ENCODE results near the gene PIK3R1. TPM values are rescaled to one million over a fixed set of nuclear protein-coding genes. Genes with fewer than 3 reads are reported as not detected.

Gene PIK3R1
- total RNA-seq (2012; rRNA removed) (9.3 and 13.6 TPM in 2 replicates), polyA plus RNA-seq (2012; rRNA removed) (2.4 and 2.6 TPM in 2 replicates), Bru-seq, nascent RNA (percentile 72 among the genes with signal in this experiment), BruChase-seq, experiment 1, labeled RNA remaining after a 6-hour chase (percentile 46 among the genes with signal in this experiment), BruChase-seq, experiment 2, labeled RNA remaining after a 2-hour chase (percentile 64 among the genes with signal in this experiment)
- polyA plus RNA-seq (2012; cell fraction: cytosol; rRNA removed): 0.45 and 0.77 TPM in 2 replicates
- polyA plus RNA-seq (2012; cell fraction: nucleus; rRNA removed; ENCODE audit: low replicate concordance): 0.92 and 4.4 TPM in 2 replicates
- long read RNA-seq, full-length matches to known transcripts: 7 of 15 reads
- long read RNA-seq, partial matches to known transcripts: 2 of 15 reads
- long read RNA-seq, other reads (novel, unspliced or antisense): 6 of 15 reads

- peak within 1 kb of the TSS; percentile 43 for H4K5ac ChIP-seq (ENCODE audit: low read depth, low read length)
- no peaks in the 10 kb centered on the region for H3K9me1 ChIP-seq (ENCODE audit: insufficient read depth, low read length)
- H4K20me1 ChIP-seq (ENCODE audit: insufficient read depth, low read length): peaks cover 12% of the 10 kb centered on the region; the same call in 1 of the 2 replicates
- peak within 1 kb of the TSS; percentile 84 for H3K9ac ChIP-seq (ENCODE audit: low read depth, low read length)
- H4K91ac ChIP-seq (ENCODE audit: insufficient read depth, low read depth, low read length): peak within 1 kb of the TSS; percentile 67
- peak within 1 kb of the TSS; percentile 88 for H3K27ac ChIP-seq (ENCODE audit: insufficient read depth, low read length)
- BruUV-seq (replicated peaks): no TSS peak
- peaks cover 4% of the 10 kb centered on the region for H3K9me3 ChIP-seq (ENCODE audit: control insufficient read depth, insufficient read depth, low read length)
- in situ Hi-C loops (cut with MboI; ENCODE audit: low sequenced_read_pairs): no loop called here
- H3K23ac ChIP-seq (ENCODE audit: low read depth, low read length): peak within 1 kb of the TSS; percentile 96
- peak within 1 kb of the TSS; percentile 71 to 79 for H4K8ac ChIP-seq (ENCODE audit: low read depth in 2 of 2, low read length in 2 of 2)
- ChIA-PET POLR2A (ENCODE audit: unreplicated experiment) (interaction anchor here (0.5 to 0.8 kb wide), 4 partner anchors 35 to 465 kb away, joined by 3 to 20 read pairs (median 4); no protein-coding TSS in a partner anchor), CTCF (interaction anchor here (0.6 to 1.7 kb wide), 6 partner anchors 17 to 282 kb away, joined by 3 to 5 read pairs (median 3); no protein-coding TSS in a partner anchor)
- peaks cover 2% of the 10 kb centered on the region; the same call in 1 of the 2 replicates for H3K4me1 ChIP-seq (ENCODE audit: control insufficient read depth, insufficient read depth, low read length)
- H2BK120ac ChIP-seq (ENCODE audit: low read depth, low read length): peak within 1 kb of the TSS; percentile 85
- peak within 1 kb of the TSS; percentile 89 for H3K4ac ChIP-seq (ENCODE audit: low read depth, low read length)
- no peaks in the 10 kb centered on the region for H3K27me3 ChIP-seq (ENCODE audit: control insufficient read depth, insufficient read depth, low read length)
- intact Hi-C loops (cut with micrococcal nuclease): loop anchor here (2.0 to 10.0 kb wide), 5 partner anchors 37 to 241 kb away; no protein-coding TSS in a partner anchor
- H2BK5ac ChIP-seq (ENCODE audit: low read depth, low read length, poor library complexity, severe bottlenecking): peak within 1 kb of the TSS; percentile 92
- peaks cover 14 to 22% of the 10 kb centered on the region in 2 experiments for H3K79me1 ChIP-seq (ENCODE audit: low read depth in 1 of 2, low read length in 2 of 2)
- DNase-seq (peak; percentile 91), ATAC-seq (ENCODE audit: low read depth) (peak; percentile 93)
- H3K36me3 ChIP-seq (ENCODE audit: control insufficient read depth, insufficient read depth, low read length): no peaks in the 10 kb centered on the region
- H3K4me2 ChIP-seq (ENCODE audit: low read depth, low read length): peak within 1 kb of the TSS; percentile 97
- H2BK20ac ChIP-seq (ENCODE audit: low read depth, low read length): peak within 1 kb of the TSS; percentile 70
- H3K18ac ChIP-seq (ENCODE audit: low read depth, low read length): peak within 1 kb of the TSS; percentile 58; the same call in 1 of the 2 replicates
- peak within 1 kb of the TSS; percentile 25; the same call in 1 of the 3 replicates for H2BK15ac ChIP-seq (ENCODE audit: low read depth, low read length)
- H2AFZ ChIP-seq (replicated peaks; ENCODE audit: low read length, poor library complexity): peak within 1 kb of the TSS; percentile 96
- peak within 1 kb of the TSS; percentile 83 for H3K4me3 ChIP-seq (ENCODE audit: insufficient read depth, low read depth, low read length)
- WGBS, 2 experiments (ENCODE audit: extremely low coverage in 2 of 2, insufficient read length in 1 of 2): 0% methylated on average over 40 of the region's 78 CpGs; no CpG with 5 or more reads in 1 of the 2 experiments
- H2AK9ac ChIP-seq (replicated peaks; ENCODE audit: low read depth, low read length, poor library complexity): peak within 1 kb of the TSS; percentile 94
- no peak within 1 kb of the TSS for H2AK5ac ChIP-seq (ENCODE audit: low read depth, low read length)
- peak within 1 kb of the TSS; percentile 88 for H3K14ac ChIP-seq (replicated peaks; ENCODE audit: low read depth, low read length)
- peak within 1 kb of the TSS; percentile 63; the same call in 1 of the 2 replicates for H3K56ac ChIP-seq (ENCODE audit: extremely low read depth, insufficient read depth, low read length)
- dilution Hi-C loops (cut with HindIII; ENCODE audit: low sequenced_read_pairs, unreplicated experiment): no loop called here
- TF ChIP-seq RCOR1 (IDR thresholded peaks at IDR 0.05; ENCODE audit: insufficient replicate concordance, low read length) (no peak), MXI1 (IDR thresholded peaks at IDR 0.05; ENCODE audit: borderline replicate concordance, low read depth, low read length) (peak; percentile 46; the same call in 1 of the 2 replicates), BHLHE40 (IDR thresholded peaks at IDR 0.05; ENCODE audit: low read depth, low read length) (peak; percentile 55; the same call in 1 of the 2 replicates), CHD1 (IDR thresholded peaks at IDR 0.05; ENCODE audit: low read depth, low read length) (no peak; the same call in 1 of the 2 replicates), RAD21 (IDR thresholded peaks at IDR 0.05; ENCODE audit: low read length) (no peak), ELK1 (IDR thresholded peaks at IDR 0.05; ENCODE audit: borderline replicate concordance, low read depth, low read length) (no peak), CEBPB (IDR thresholded peaks at IDR 0.05; ENCODE audit: low read depth, low read length) (no peak), SMC3 (IDR thresholded peaks at IDR 0.05; ENCODE audit: low read depth, low read length) (no peak), RFX5 (IDR thresholded peaks at IDR 0.05; ENCODE audit: low read depth, low read length) (no peak), MAZ (IDR thresholded peaks at IDR 0.05; ENCODE audit: borderline replicate concordance, low read depth, low read length) (peak; percentile 78; the same call in 1 of the 2 replicates), MAFK (IDR thresholded peaks at IDR 0.05; ENCODE audit: low read depth, low read length) (no peak)
- TF ChIP-seq, protein P1, sequence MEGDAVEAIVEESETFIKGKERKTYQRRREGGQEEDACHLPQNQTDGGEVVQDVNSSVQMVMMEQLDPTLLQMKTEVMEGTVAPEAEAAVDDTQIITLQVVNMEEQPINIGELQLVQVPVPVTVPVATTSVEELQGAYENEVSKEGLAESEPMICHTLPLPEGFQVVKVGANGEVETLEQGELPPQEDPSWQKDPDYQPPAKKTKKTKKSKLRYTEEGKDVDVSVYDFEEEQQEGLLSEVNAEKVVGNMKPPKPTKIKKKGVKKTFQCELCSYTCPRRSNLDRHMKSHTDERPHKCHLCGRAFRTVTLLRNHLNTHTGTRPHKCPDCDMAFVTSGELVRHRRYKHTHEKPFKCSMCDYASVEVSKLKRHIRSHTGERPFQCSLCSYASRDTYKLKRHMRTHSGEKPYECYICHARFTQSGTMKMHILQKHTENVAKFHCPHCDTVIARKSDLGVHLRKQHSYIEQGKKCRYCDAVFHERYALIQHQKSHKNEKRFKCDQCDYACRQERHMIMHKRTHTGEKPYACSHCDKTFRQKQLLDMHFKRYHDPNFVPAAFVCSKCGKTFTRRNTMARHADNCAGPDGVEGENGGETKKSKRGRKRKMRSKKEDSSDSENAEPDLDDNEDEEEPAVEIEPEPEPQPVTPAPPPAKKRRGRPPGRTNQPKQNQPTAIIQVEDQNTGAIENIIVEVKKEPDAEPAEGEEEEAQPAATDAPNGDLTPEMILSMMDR (conservative IDR thresholded peaks at IDR 0.05; ENCODE audit: low read depth, low read length): peak; percentile 35; the same call in 1 of the 2 replicates
These were observed at the start of gene PIK3R1 for GRCh38 chr5:68215208-68215897. Gene PIK3R1 (plus strand): TSS chr5:68215756. CDS start chr5:68226676, 10,920 bp downstream.
